ENCODE results near the gene SLAMF8. TPM values are rescaled to one million over a fixed set of nuclear protein-coding genes. Genes with fewer than 3 reads are reported as not detected.

SLAMF8 gene
- total RNA-seq, 1 experiment from 2014 or later = not detected

- no peak for TF ChIP-seq PRDM15 (CRISPR knock-in tag; IDR thresholded peaks at IDR 0.05)
Measured at GRCh38 chr1:159791031-159791430, 35.6 kb upstream of the SLAMF8 start (continued).

DNA sequence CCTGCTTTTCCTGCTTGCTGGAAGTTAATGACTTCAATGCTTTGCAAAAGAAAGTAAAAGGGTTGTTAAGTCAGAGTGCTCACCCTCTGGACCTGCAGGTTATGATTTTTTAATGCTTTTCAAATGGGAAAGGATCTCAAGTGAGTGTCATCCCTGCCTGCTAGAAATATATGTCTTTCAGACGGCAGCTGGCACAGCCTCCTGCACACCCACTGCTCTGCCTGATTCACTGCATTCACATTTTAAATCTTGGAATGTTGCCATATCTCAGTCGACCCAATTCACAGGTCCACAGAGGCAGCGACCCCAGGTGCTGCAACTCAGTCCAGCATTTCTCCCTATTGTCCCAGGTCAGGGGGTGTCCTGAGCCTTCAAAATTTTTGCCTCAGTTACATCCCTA, 35.2 kb upstream of the SLAMF8 start:
- no peaks in the 10 kb centered on the region for H3K36me3 Mint-ChIP-seq
- no peaks in the 10 kb centered on the region; the same call in 1 of the 2 replicates for H3K27me3 Mint-ChIP-seq (ENCODE audit: low read depth)
- ChIA-PET CTCF (interaction anchor here (1.0 to 1.4 kb wide), 2 partner anchors 12 to 580 kb away, joined by 3 read pairs; no protein-coding TSS in a partner anchor), POLR2A (no interaction called here)
- ATAC-seq (no peak), DNase-seq (ENCODE audit: low spot score) (no peak)
- H3K4me1 Mint-ChIP-seq = no peaks in the 10 kb centered on the region
- no peak overlapping the region for H3K27ac Mint-ChIP-seq
- H3K4me3 Mint-ChIP-seq = no peak overlapping the region
- no peaks in the 10 kb centered on the region for H3K9me3 Mint-ChIP-seq
- TF ChIP-seq TP53 (CRISPR knock-in tag; IDR thresholded peaks at IDR 0.05) (no peak), IRF2 (CRISPR knock-in tag; IDR thresholded peaks at IDR 0.05; ENCODE audit: borderline replicate concordance, low read depth) (no peak)

DNA sequence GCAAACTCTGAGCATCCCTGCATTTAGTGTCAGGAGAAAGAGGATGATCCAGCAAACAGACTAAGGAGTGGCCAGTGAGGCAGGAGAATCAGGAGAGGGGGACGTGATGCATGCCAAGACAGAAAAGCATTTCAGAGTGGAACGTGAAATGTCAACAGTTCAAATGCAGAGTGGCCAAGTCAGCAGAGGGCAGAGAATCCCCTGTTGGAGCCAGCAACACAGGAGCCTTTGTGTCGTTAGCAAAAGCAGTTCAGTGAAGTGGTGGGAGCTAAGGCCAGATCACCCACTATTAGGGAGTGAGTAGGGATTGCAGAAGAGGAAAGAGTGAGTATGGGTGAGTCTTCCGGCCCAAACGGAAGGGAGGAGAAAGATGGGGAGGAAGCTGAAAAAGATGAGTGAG, 31.1 kb upstream of the SLAMF8 start:
- Mint-ChIP-seq H3K9me3 (no peaks in the 10 kb centered on the region), H3K27ac (no peak overlapping the region), H3K36me3 (no peaks in the 10 kb centered on the region), H3K4me1 (no peaks in the 10 kb centered on the region), H3K27me3 (ENCODE audit: low read depth) (no peaks in the 10 kb centered on the region; the same call in 1 of the 2 replicates), H3K4me3 (no peak overlapping the region)
- TF ChIP-seq AFF4 (CRISPR knock-in tag; IDR thresholded peaks at IDR 0.05; ENCODE audit: borderline replicate concordance) (no peak), ZBTB21 (CRISPR knock-in tag; IDR thresholded peaks at IDR 0.05; ENCODE audit: borderline replicate concordance) (no peak), PRDM15 (CRISPR knock-in tag; IDR thresholded peaks at IDR 0.05) (no peak), ZNF121 (CRISPR knock-in tag; IDR thresholded peaks at IDR 0.05) (no peak), MLX (CRISPR knock-in tag; IDR thresholded peaks at IDR 0.05) (no peak), FOXJ3 (CRISPR knock-in tag; IDR thresholded peaks at IDR 0.05; ENCODE audit: borderline replicate concordance) (no peak), NR2C2 (CRISPR knock-in tag; IDR thresholded peaks at IDR 0.05) (no peak), NR3C1 (CRISPR knock-in tag; conservative IDR thresholded peaks at IDR 0.05; ENCODE audit: low read depth) (no peak), ZNF219 (CRISPR knock-in tag; IDR thresholded peaks at IDR 0.05; ENCODE audit: borderline replicate concordance) (no peak), ZNF671 (CRISPR knock-in tag; IDR thresholded peaks at IDR 0.05) (no peak)
- TF ChIP-seq, protein P1, sequence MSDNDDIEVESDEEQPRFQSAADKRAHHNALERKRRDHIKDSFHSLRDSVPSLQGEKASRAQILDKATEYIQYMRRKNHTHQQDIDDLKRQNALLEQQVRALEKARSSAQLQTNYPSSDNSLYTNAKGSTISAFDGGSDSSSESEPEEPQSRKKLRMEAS (CRISPR knock-in tag; IDR thresholded peaks at IDR 0.05) = no peak
- TF ChIP-seq, protein P2, sequence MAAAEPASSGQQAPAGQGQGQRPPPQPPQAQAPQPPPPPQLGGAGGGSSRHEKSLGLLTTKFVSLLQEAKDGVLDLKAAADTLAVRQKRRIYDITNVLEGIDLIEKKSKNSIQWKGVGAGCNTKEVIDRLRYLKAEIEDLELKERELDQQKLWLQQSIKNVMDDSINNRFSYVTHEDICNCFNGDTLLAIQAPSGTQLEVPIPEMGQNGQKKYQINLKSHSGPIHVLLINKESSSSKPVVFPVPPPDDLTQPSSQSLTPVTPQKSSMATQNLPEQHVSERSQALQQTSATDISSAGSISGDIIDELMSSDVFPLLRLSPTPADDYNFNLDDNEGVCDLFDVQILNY (CRISPR knock-in tag; IDR thresholded peaks at IDR 0.05) = no peak
- CTCF ChIA-PET = interaction anchor here (2.3 to 2.5 kb wide), 2 partner anchors 15 to 212 kb away, joined by 6 to 9 read pairs; partner anchors contain the start of gene DUSP23
- POLR2A ChIA-PET = no interaction called here
- DNase-seq (ENCODE audit: low spot score) (no peak), ATAC-seq (no peak)
